OCI-LY7 (cell line): ENCODE data around the gene CHST7. TPM values are rescaled to one million over a fixed set of nuclear protein-coding genes. Genes with fewer than 3 reads are reported as not detected.

Experiments used
- BruUV-seq: library from RNA; stranded (reverse); fragments of 400-500 nt; replicated peaks from 2 replicates; lab custom pipeline; 2021; lab: Mats Ljungman, UMichigan
- CTCF ChIA-PET: fragments of 300-600 bp; sonication (Branson Sonifier 250); formaldehyde crosslinking; loops from one replicate; lab custom pipeline; 2022; ENCODE audit warnings: antibody characterized with exemption; ENCODE audit not compliant: unreplicated experiment; lab: Charles Lee
- POLR2A ChIA-PET: fragments of 300-600 bp; sonication (Branson Sonifier 250); formaldehyde crosslinking; loops from one replicate; lab custom pipeline; 2022; ENCODE audit warnings: antibody characterized with exemption; lab: Charles Lee
- DNase-seq: peaks from one replicate; pipeline ENCODE4 v3.0.0-alpha.2; 2015; ENCODE audit warnings: low spot score
- H2AFZ ChIP-seq: fragments of 200-600 bp; sonication (generic), shearing (Covaris generic); 2 replicates; pipeline ENCODE4 v1.6.1; 2014; ENCODE audit warnings: mild to moderate bottlenecking, antibody characterized with exemption, low read length, moderate library complexity
- H3K27ac ChIP-seq: fragments of 200-600 bp; sonication (generic); 2 replicates; pipeline ENCODE4 v1.5.1; 2014; ENCODE audit warnings: mixed run types, low read depth, mild to moderate bottlenecking, moderate library complexity, low read length, inconsistent platforms; ENCODE audit not compliant: poor library complexity, severe bottlenecking
- H3K36me3 ChIP-seq: fragments of 200-600 bp; sonication (generic); 2 replicates; pipeline ENCODE4 v1.6.1; 2014; ENCODE audit warnings: mild to moderate bottlenecking, antibody characterized with exemption, low read length, moderate library complexity, mixed read lengths; ENCODE audit not compliant: insufficient read depth
- H3K4me1 ChIP-seq: fragments of 200-600 bp; sonication (generic); 2 replicates; pipeline ENCODE4 v1.5.1; 2014; ENCODE audit warnings: mild to moderate bottlenecking, low read length; ENCODE audit not compliant: insufficient read depth, poor library complexity, severe bottlenecking
- H3K4me2 ChIP-seq: fragments of 200-600 bp; sonication (generic); 2 replicates; pipeline ENCODE4 v1.6.1; 2014; ENCODE audit warnings: mild to moderate bottlenecking, low read length
- H3K4me3 ChIP-seq: fragments of 200-600 bp; sonication (generic); 2 replicates; pipeline ENCODE4 v1.5.1; 2014; ENCODE audit warnings: mild to moderate bottlenecking, low read depth, low read length; ENCODE audit not compliant: poor library complexity, severe bottlenecking
- H3K79me2 ChIP-seq: fragments of 200-600 bp; sonication (generic); 2 replicates; pipeline ENCODE4 v1.6.1; 2016; ENCODE audit warnings: low read depth, mild to moderate bottlenecking, low read length, moderate library complexity, mixed read lengths; ENCODE audit not compliant: insufficient read depth
- H3K9me2 ChIP-seq: fragments of 200-600 bp; sonication (generic); 2 replicates; pipeline ENCODE4 v1.6.1; 2016; ENCODE audit warnings: mild to moderate bottlenecking, low read length, mixed read lengths; ENCODE audit not compliant: insufficient read depth
- H3K9me3 ChIP-seq: fragments of 200-600 bp; sonication (generic); 2 replicates; pipeline ENCODE4 v1.6.1; 2014; ENCODE audit warnings: mild to moderate bottlenecking, mixed run types, low read length, mixed read lengths
- H4K20me1 ChIP-seq: fragments of 200-600 bp; sonication (generic); 2 replicates; pipeline ENCODE4 v1.6.1; 2014; ENCODE audit warnings: mild to moderate bottlenecking, antibody characterized with exemption, low read length, moderate library complexity, mixed read lengths; ENCODE audit not compliant: insufficient read depth
- EZH2phosphoT487 ChIP-seq: fragments of 200-600 bp; sonication (generic); IDR thresholded peaks from 2 replicates; pipeline ENCODE4 v1.6.1; 2018; ENCODE audit warnings: low read depth, borderline replicate concordance, mild to moderate bottlenecking, mixed run types, antibody characterized with exemption, low read length, moderate library complexity, mixed read lengths
- intact Hi-C: fragments of 100-400 bp; cut with micrococcal nuclease; formaldehyde crosslinking; loops from one replicate; pipeline ENCODE4 v1.10.0; 2022; ENCODE audit not compliant: unreplicated experiment
- total RNA-seq, 2 experiments: library from RNA; depleted of rRNA in 1 of 2; stranded (reverse); fragments of >200 nt in 1 of 2; shearing (Covaris generic) in 1 of 2; gene quantifications; 2 replicates each; pipeline ENCODE4 v1.2.3, GENCODE V29; 2014 to 2022
- TF ChIP-seq, protein P1 (sequence below): fragments of 200-600 bp; sonication (generic); conservative IDR thresholded peaks from 2 replicates; pipeline ENCODE4 v1.5.1; 2014; ENCODE audit warnings: mild to moderate bottlenecking, antibody characterized with exemption, low read length, moderate library complexity, mixed read lengths

The CHST7 gene
- total RNA-seq, 2 experiments from 2014 or later: 2.0 to 5.3 TPM

DNA sequence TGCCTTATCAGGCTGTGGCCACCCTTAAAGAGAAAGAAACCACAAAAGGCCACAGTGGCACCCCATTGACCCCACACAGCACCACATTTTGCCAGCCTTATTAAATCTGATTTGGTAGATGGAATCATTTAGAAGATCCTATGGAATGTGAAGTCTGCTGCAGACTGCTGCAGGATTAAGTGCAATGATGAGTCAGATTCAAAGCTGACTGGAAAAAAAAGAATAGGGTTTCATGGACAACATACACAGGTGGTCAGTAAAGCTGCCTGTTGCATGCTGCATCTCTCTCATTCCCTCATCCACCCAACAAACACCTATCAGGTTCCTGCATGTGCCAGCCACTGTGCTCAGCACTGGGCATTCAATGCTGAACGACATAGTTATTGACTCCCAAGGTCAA, 56.6 kb downstream of the CHST7 start:
- DNase-seq: no peak
- intact Hi-C loops: no loop called here
- H3K4me1 ChIP-seq: peaks cover 30% of the 10 kb centered on the region
- H3K9me2 ChIP-seq: no peaks in the 10 kb centered on the region
- peaks cover 24% of the 10 kb centered on the region for H3K36me3 ChIP-seq
- no peaks in the 10 kb centered on the region for H4K20me1 ChIP-seq
- no peak overlapping the region for H2AFZ ChIP-seq
- BruUV-seq: no TSS peak
- H3K79me2 ChIP-seq: no peaks in the 10 kb centered on the region
- ChIA-PET POLR2A (no interaction called here), CTCF (no interaction called here)
- TF ChIP-seq EZH2phosphoT487: no peak
- TF ChIP-seq, protein P1, sequence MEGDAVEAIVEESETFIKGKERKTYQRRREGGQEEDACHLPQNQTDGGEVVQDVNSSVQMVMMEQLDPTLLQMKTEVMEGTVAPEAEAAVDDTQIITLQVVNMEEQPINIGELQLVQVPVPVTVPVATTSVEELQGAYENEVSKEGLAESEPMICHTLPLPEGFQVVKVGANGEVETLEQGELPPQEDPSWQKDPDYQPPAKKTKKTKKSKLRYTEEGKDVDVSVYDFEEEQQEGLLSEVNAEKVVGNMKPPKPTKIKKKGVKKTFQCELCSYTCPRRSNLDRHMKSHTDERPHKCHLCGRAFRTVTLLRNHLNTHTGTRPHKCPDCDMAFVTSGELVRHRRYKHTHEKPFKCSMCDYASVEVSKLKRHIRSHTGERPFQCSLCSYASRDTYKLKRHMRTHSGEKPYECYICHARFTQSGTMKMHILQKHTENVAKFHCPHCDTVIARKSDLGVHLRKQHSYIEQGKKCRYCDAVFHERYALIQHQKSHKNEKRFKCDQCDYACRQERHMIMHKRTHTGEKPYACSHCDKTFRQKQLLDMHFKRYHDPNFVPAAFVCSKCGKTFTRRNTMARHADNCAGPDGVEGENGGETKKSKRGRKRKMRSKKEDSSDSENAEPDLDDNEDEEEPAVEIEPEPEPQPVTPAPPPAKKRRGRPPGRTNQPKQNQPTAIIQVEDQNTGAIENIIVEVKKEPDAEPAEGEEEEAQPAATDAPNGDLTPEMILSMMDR: no peak
- H3K27ac ChIP-seq: no peak overlapping the region
- no peaks in the 10 kb centered on the region for H3K9me3 ChIP-seq
- no peak overlapping the region for H3K4me2 ChIP-seq
- H3K4me3 ChIP-seq: no peak overlapping the region

DNA sequence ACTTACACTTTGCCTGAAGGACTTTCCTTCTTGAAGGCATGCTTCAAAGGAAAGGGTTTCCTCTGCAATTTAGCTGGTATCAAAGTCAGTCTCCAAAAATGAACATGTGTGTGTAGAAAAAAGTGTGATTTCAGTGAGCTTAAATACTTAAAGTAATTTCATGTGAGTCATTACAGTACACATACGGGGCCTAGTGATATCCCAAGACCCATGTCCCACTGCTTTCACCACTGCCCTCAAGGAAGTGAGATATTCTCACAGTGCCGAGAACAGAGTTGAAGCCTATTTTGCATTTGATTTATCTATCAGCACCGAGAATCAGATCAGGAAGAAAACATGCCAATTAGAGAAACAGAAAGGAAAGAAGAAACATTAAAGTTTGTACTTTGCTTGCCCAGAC, 61.0 kb downstream of the CHST7 start:
- ChIA-PET POLR2A (no interaction called here), CTCF (no interaction called here)
- no TSS peak for BruUV-seq
- H3K4me2 ChIP-seq: no peak overlapping the region
- H3K9me3 ChIP-seq: no peaks in the 10 kb centered on the region
- TF ChIP-seq, protein P1: no peak
- TF ChIP-seq EZH2phosphoT487: no peak
- peaks cover 21% of the 10 kb centered on the region; the same call in 1 of the 2 replicates for H3K36me3 ChIP-seq
- no peak overlapping the region for H3K4me3 ChIP-seq
- H3K27ac ChIP-seq: no peak overlapping the region
- H3K9me2 ChIP-seq: no peaks in the 10 kb centered on the region
- H2AFZ ChIP-seq: no peak overlapping the region
- intact Hi-C loops: no loop called here
- H3K79me2 ChIP-seq: no peaks in the 10 kb centered on the region
- H3K4me1 ChIP-seq: peaks cover 2% of the 10 kb centered on the region
- DNase-seq: no peak
- H4K20me1 ChIP-seq: no peaks in the 10 kb centered on the region

DNA sequence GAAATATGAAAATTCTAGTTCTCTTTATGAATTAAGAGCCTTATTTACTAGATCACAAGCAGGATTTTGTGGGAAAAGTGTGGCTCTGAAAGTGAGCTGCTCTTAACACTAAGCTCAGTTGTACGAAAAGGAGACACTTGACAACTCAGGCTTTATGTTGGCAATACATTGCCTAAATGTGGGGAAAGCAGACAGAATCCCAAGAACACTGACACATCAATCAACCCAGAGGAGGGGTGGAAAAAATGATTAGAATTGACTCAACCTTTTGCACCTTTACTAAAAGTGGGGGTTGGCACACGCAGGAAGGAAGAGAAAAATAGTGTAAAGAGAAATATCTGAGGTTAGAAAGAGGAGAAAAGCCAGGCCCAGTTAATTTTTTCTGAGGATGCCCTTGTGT, 61.6 kb downstream of the CHST7 start:
- CTCF ChIA-PET: no interaction called here
- POLR2A ChIA-PET: no interaction called here

More for the DNA sequence above, 61.6 kb downstream of the CHST7 start:
- Histone ChIP-seq H3K9me2 (no peaks in the 10 kb centered on the region), H3K9me3 (no peaks in the 10 kb centered on the region), H3K27ac (no peak overlapping the region), H4K20me1 (no peaks in the 10 kb centered on the region), H3K4me1 (no peaks in the 10 kb centered on the region), H3K36me3 (peaks cover 27% of the 10 kb centered on the region), H2AFZ (no peak overlapping the region), H3K4me2 (no peak overlapping the region), H3K79me2 (no peaks in the 10 kb centered on the region), H3K4me3 (no peak overlapping the region)
- no peak for DNase-seq
- intact Hi-C loops: no loop called here
- BruUV-seq: no TSS peak
- no peak for TF ChIP-seq EZH2phosphoT487
- TF ChIP-seq, protein P1: no peak
